GM21515 (cell line): ENCODE measurements around the gene ADAMTSL2.

Experiments
- ATAC-seq: cut with Tn5 transposase; IDR thresholded peaks from one replicate; pipeline ENCODE4 v1.9.1; 2021; ENCODE audit not compliant: unreplicated experiment

Gene ADAMTSL2

DNA sequence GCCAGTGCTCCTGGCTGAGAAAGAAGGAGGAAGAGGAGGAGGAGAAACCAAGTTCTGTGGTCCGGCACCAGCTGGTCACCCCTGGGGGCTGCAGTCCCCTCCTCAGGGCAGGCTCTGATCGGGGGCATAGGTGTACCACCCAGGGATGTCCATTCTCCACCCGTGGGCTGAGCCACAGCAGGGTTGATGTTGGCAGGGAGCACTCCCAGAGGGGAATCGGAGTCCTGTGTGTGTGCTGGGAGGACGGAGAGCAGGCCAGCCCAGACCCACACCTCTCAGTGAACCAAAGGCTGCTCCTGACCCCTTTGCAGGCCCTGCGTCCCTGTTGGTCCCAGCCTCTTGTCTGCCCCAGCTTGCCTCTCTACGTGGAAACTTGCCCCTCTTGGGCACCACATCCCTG lies 4.6 kb upstream of the ADAMTSL2 start:
- no peak for ATAC-seq

DNA sequence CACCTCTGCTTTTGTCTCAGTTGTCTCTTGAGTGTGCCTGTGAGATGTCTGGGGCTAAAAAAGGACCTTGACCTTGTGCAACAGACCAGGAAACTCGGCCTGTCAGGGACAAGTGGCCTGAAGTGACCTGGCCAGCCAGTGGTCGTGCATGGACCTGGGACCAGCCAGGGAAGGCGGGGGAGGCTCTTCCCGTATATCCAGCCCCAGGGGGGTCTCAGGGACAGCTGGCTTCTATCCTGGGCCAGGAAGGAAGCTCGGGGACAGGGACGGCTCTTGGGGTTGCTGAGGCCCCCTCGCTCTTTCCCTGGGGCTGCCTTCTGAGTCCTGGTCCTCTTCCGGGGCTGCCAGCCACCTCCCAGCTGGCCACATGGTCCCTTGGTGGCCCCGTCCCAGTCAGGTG lies 3.2 kb upstream of the ADAMTSL2 start:
- no peak for ATAC-seq

GRCh38 chr9:133532937-133533668 lies 1.4 kb upstream of the ADAMTSL2 start:
- ATAC-seq: no peak

DNA sequence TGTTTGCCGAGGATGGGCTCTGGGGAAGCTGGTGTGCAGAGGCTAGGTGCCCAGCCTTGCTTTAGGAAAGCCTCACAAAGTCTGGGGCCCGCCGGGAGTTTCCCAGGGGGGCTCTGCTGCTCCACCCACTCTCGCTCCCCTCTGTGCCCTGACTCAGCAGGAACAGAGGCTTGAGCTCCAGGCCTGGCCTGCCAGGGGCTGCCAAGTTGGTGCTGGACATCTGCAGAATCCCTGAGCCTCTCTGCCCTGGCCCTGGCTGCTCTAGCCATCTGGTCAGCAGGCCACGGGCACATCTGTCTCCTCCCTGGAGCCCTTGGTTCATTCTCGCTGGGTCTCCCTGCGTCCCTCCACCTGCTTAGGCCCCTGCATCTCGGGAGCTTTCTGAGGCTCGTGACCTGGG lies 647 bp upstream of the ADAMTSL2 start:
- no peak for ATAC-seq

GRCh38 chr9:133535306-133535877 lies 888 bp downstream of the ADAMTSL2 start:
- no peak for ATAC-seq

DNA sequence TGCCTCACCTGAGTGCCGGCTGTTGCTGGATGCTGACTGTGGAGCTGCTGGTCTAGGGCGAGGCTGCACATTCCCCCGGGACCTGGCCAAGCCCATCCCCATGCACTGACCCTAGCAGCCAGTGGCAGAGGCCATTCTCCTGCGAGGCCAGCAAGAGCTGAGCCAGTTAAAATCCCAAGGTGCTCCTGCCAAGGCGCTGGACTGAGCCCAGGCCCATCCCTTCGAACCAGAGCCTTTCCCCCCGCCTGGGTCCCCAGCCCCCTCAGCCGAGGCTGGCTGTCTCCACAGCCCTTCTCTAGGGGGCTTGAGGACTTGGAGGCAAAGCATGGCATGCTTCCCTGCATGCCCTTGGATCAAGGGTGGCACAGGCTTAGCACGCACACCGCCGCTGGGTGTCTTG lies 1.6 kb downstream of the ADAMTSL2 start:
- no peak for ATAC-seq

GRCh38 chr9:133536536-133536935 lies 2.0 kb downstream of the ADAMTSL2 start:
- no peak for ATAC-seq

- ATAC-seq: no peak
These were observed 2.8 kb downstream of the ADAMTSL2 start for GRCh38 chr9:133537257-133537656.

GRCh38 chr9:133538176-133538575 lies 3.7 kb downstream of the ADAMTSL2 start:
- no peak for ATAC-seq

- ATAC-seq: no peak
These were observed 4.6 kb downstream of the ADAMTSL2 start for GRCh38 chr9:133538851-133539833.

DNA sequence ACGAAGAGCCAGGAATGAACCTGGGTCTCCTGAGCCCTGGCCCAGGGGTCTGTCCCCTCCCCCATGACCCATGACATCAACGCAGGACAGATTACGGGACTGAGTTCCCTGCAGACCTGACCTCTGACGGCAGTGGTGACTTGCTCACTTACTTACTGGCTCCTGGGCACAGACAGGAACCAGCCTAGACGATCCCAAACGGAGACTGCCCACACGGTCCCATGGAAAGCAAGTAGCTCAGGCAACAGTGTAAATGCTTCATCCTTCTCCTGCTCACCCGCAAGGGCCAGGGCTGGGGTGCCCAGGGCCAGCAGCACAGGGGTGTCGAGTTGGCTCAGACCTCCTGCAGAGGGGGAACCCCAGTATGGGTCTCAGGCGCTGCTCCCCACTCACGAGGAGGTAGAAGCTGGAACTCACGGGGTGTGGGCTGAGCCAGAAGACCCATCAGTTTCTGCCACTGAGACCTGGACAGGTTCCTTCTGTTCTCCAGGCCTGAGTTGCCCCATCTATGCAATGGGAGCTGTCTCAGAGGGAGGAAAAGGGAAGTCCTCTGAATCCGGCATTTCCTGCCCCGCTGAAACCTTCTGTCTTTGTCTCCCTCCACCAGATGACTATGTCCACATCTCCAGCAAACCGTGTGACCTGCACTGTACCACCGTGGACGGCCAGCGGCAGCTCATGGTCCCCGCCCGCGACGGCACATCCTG lies 5.6 kb downstream of the ADAMTSL2 start:
- no peak for ATAC-seq

- ATAC-seq: no peak
These were observed 6.2 kb downstream of the ADAMTSL2 start for GRCh38 chr9:133540698-133541025.

- no peak for ATAC-seq
These were observed 7.5 kb downstream of the ADAMTSL2 start for GRCh38 chr9:133542002-133542401.

GRCh38 chr9:133543772-133544467 lies 9.4 kb downstream of the ADAMTSL2 start:
- no peak for ATAC-seq

GRCh38 chr9:133545494-133546286 lies 11.2 kb downstream of the ADAMTSL2 start:
- no peak for ATAC-seq

- no peak for ATAC-seq
These were observed 11.8 kb downstream of the ADAMTSL2 start for GRCh38 chr9:133546287-133546680.

- no peak for ATAC-seq
These were observed 12.6 kb downstream of the ADAMTSL2 start for GRCh38 chr9:133547116-133547515.

DNA sequence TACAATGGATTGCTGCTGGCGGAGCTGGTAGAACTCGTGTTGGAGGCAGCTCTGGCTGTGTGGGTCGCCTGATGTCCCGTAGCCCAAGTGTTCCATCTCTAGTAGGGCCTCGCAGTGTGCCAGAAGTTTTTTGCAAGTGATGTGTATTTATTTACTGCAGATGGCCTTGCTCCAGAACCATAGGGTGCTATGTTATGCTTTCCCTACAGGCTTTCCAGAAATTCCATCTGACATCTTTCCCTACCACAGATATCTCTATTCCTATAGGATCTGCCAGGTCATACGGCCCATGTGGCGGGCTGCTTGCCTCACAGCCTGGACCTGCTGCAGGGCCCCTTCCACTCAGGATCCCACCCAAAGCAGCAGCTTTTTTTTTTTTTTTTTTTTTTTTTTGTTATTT lies 16.9 kb downstream of the ADAMTSL2 start:
- ATAC-seq: no peak

- no peak for ATAC-seq
These were observed 17.7 kb downstream of the ADAMTSL2 start for GRCh38 chr9:133552236-133552635.

DNA sequence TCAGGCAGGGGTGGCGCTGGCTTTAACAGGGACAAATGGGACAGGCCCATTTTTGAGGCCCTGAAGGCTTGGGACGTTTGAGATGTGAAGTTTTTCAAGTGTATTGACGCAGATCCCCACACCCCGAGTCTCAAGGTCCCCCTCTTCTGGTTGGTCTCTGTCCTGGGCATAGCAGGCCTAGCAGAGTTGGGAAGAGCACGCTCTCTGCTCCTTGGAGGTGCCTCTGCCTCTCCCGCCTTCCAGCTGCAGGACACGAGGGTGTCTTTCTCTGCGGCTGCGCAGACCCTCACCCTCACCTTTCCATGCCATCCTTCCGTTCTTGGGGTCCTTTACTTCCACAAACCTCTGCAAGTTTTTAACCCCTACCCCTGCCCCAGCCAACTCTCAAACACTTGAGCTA lies 18.6 kb downstream of the ADAMTSL2 start:
- no peak for ATAC-seq
